ENCODE measurements around the gene RASGEF1B. TPM values are rescaled to one million over a fixed set of nuclear protein-coding genes. Genes with fewer than 3 reads are reported as not detected.

RASGEF1B gene
- total and polyA plus RNA-seq, 2 of the 4 experiments (the other 2 are of a cell fraction): 0.09 to 0.36 TPM

GRCh38 chr4:81457921-81458520, 13.7 kb downstream of the RASGEF1B start:
- in situ Hi-C loops (cut with MboI; ENCODE audit: low sequenced_read_pairs): no loop called here

More at GRCh38 chr4:81457921-81458520, 13.7 kb downstream of the RASGEF1B start:
- H3K18ac ChIP-seq (ENCODE audit: low read depth, low read length): no peak overlapping the region
- H3K14ac ChIP-seq (replicated peaks; ENCODE audit: low read depth, low read length): no peak overlapping the region
- peaks cover 2% of the 10 kb centered on the region; the same call in 1 of the 2 replicates for H3K36me3 ChIP-seq (ENCODE audit: control insufficient read depth, insufficient read depth, low read length)
- no CpG with 5 or more reads among the region's 2 CpGs for WGBS, 2 experiments (ENCODE audit: extremely low coverage in 2 of 2, insufficient read length in 1 of 2)
- no peaks in the 10 kb centered on the region for H4K20me1 ChIP-seq (ENCODE audit: insufficient read depth, low read length)
- no peak overlapping the region for H3K9ac ChIP-seq (ENCODE audit: low read depth, low read length)
- peaks cover 2% of the 10 kb centered on the region; the same call in 1 of the 2 replicates for H3K4me1 ChIP-seq (ENCODE audit: control insufficient read depth, insufficient read depth, low read length)
- H3K23ac ChIP-seq (ENCODE audit: low read depth, low read length): no peak overlapping the region
- no peak overlapping the region for H2BK120ac ChIP-seq (ENCODE audit: low read depth, low read length)
- no peak overlapping the region for H4K5ac ChIP-seq (ENCODE audit: low read depth, low read length)
- H2AK9ac ChIP-seq (replicated peaks; ENCODE audit: low read depth, low read length, poor library complexity): no peak overlapping the region
- H4K8ac ChIP-seq (ENCODE audit: low read depth in 2 of 2, low read length in 2 of 2): no peak overlapping the region
- H4K91ac ChIP-seq (ENCODE audit: insufficient read depth, low read depth, low read length): no peak overlapping the region
- no peak overlapping the region for H3K4me2 ChIP-seq (ENCODE audit: low read depth, low read length)
- no peak overlapping the region for H2AFZ ChIP-seq (replicated peaks; ENCODE audit: low read length, poor library complexity)
- no peak overlapping the region for H2AK5ac ChIP-seq (ENCODE audit: low read depth, low read length)
- TF ChIP-seq BHLHE40 (IDR thresholded peaks at IDR 0.05; ENCODE audit: low read depth, low read length) (no peak), RFX5 (IDR thresholded peaks at IDR 0.05; ENCODE audit: low read depth, low read length) (no peak), CEBPB (IDR thresholded peaks at IDR 0.05; ENCODE audit: low read depth, low read length) (no peak), NFE2L2 (IDR thresholded peaks at IDR 0.05; ENCODE audit: low read depth, low read length) (no peak), POLR2A (IDR thresholded peaks at IDR 0.05; ENCODE audit: low read depth, low read length) (no peak), CTCF (conservative IDR thresholded peaks at IDR 0.05; ENCODE audit: low read depth, low read length) (no peak), MAZ (IDR thresholded peaks at IDR 0.05; ENCODE audit: borderline replicate concordance, low read depth, low read length) (no peak), CHD1 (IDR thresholded peaks at IDR 0.05; ENCODE audit: low read depth, low read length) (no peak), RAD21 (IDR thresholded peaks at IDR 0.05; ENCODE audit: low read length) (no peak), MAFK (IDR thresholded peaks at IDR 0.05; ENCODE audit: low read depth, low read length) (no peak), FOS (IDR thresholded peaks at IDR 0.05; ENCODE audit: low read depth, low read length) (no peak)
- TF ChIP-seq, protein P1, sequence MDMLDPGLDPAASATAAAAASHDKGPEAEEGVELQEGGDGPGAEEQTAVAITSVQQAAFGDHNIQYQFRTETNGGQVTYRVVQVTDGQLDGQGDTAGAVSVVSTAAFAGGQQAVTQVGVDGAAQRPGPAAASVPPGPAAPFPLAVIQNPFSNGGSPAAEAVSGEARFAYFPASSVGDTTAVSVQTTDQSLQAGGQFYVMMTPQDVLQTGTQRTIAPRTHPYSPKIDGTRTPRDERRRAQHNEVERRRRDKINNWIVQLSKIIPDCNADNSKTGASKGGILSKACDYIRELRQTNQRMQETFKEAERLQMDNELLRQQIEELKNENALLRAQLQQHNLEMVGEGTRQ (IDR thresholded peaks at IDR 0.05; ENCODE audit: low read depth, low read length): no peak
- peaks cover 7% of the 10 kb centered on the region; the same call in 1 of the 2 replicates for H3K27me3 ChIP-seq (ENCODE audit: control insufficient read depth, insufficient read depth, low read length)
- H3K56ac ChIP-seq (ENCODE audit: extremely low read depth, insufficient read depth, low read length): no peak overlapping the region
- H3K4ac ChIP-seq (ENCODE audit: low read depth, low read length): no peak overlapping the region
- no peaks in the 10 kb centered on the region for H3K79me1 ChIP-seq (ENCODE audit: low read depth in 1 of 2, low read length in 2 of 2)
- CTCF ChIA-PET: interaction anchor here (1.2 kb wide), 1 partner anchor 13 kb away, joined by 3 read pairs; no protein-coding TSS in a partner anchor
- no peak overlapping the region for H3K4me3 ChIP-seq (ENCODE audit: insufficient read depth, low read depth, low read length)
- no peak overlapping the region for H2BK20ac ChIP-seq (ENCODE audit: low read depth, low read length)
- intact Hi-C loops (cut with micrococcal nuclease): no loop called here
- H3K9me3 ChIP-seq (ENCODE audit: control insufficient read depth, insufficient read depth, low read length): no peaks in the 10 kb centered on the region
- no TSS peak for BruUV-seq (replicated peaks)
- dilution Hi-C loops (cut with HindIII; ENCODE audit: low sequenced_read_pairs, unreplicated experiment): no loop called here
- DNase-seq (no peak), ATAC-seq (ENCODE audit: low read depth) (no peak)
- H3K27ac ChIP-seq (ENCODE audit: insufficient read depth, low read length): no peak overlapping the region
- no peak overlapping the region for H2BK5ac ChIP-seq (ENCODE audit: low read depth, low read length, poor library complexity, severe bottlenecking)
- H3K9me1 ChIP-seq (ENCODE audit: insufficient read depth, low read length): no peaks in the 10 kb centered on the region
- H2BK15ac ChIP-seq (ENCODE audit: low read depth, low read length): no peak overlapping the region
- POLR2A ChIA-PET (ENCODE audit: unreplicated experiment): no interaction called here

All from IMR-90 (cell line).